SU-DHL-6 (cell line): ENCODE data around the gene OR10C1.

Experiments used
- H2AFZ ChIP-seq: fragments of 200-600 bp; sonication (generic); 2 replicates; pipeline ENCODE4 v1.6.1; 2014; ENCODE audit warnings: low read depth, mild to moderate bottlenecking, moderate library complexity, mixed read lengths, antibody characterized with exemption, low read length; ENCODE audit not compliant: severe bottlenecking
- H3F3A ChIP-seq: fragments of 200-600 bp; shearing (Covaris generic); 2 replicates; pipeline ENCODE4 v1.6.0; 2016; ENCODE audit warnings: antibody characterized with exemption, mild to moderate bottlenecking; ENCODE audit not compliant: insufficient read depth
- H3K27ac ChIP-seq: fragments of 200-600 bp; sonication (generic); 2 replicates; pipeline ENCODE4 v1.5.1; 2016; ENCODE audit warnings: low read depth, mild to moderate bottlenecking, low read length, moderate library complexity, mixed read lengths
- H3K27me3 ChIP-seq: fragments of 200-600 bp; sonication (generic), shearing (Covaris generic); 2 replicates; pipeline ENCODE4 v1.6.0; 2014; ENCODE audit warnings: mild to moderate bottlenecking, low read length
- H3K36me3 ChIP-seq: fragments of 200-600 bp; sonication (generic); 2 replicates; pipeline ENCODE4 v1.6.1; 2014; ENCODE audit warnings: mild to moderate bottlenecking, low read length, mixed read lengths
- H3K4me2 ChIP-seq: fragments of 300-600, 200-600 bp; shearing (Covaris generic), sonication (generic); 2 replicates; pipeline ENCODE4 v1.6.0; 2014; ENCODE audit warnings: low read length, low read depth, mild to moderate bottlenecking; ENCODE audit not compliant: poor library complexity, severe bottlenecking
- H3K4me3 ChIP-seq: fragments of 200-600 bp; sonication (generic); 2 replicates; pipeline ENCODE4 v1.5.1; 2014; ENCODE audit warnings: antibody characterized with exemption, low read length, mild to moderate bottlenecking, mixed read lengths; ENCODE audit not compliant: insufficient read depth, poor library complexity, severe bottlenecking
- H3K79me2 ChIP-seq: fragments of 200-600 bp; sonication (generic); 2 replicates; pipeline ENCODE4 v1.6.1; 2014; ENCODE audit warnings: mild to moderate bottlenecking, low read length, moderate library complexity; ENCODE audit not compliant: insufficient read depth
- H3K9ac ChIP-seq: fragments of 200-600 bp; sonication (generic); 2 replicates; pipeline ENCODE4 v1.7.0; 2014; ENCODE audit warnings: mild to moderate bottlenecking, low read length
- H3K9me2 ChIP-seq: fragments of 200-600 bp; sonication (generic); replicated peaks from 2 replicates; pipeline ENCODE4 v1.6.1; 2014; ENCODE audit warnings: low read length; ENCODE audit not compliant: insufficient read depth
- H3K9me3 ChIP-seq: fragments of 200-600 bp; sonication (generic); 2 replicates; pipeline ENCODE4 v1.6.1; 2014; ENCODE audit warnings: low read length, mixed read lengths; ENCODE audit not compliant: insufficient read depth
- H4K20me1 ChIP-seq: fragments of 200-600 bp; sonication (generic); 2 replicates; pipeline ENCODE4 v1.6.1; 2014; ENCODE audit warnings: low read depth, mild to moderate bottlenecking, antibody characterized with exemption, low read length, moderate library complexity, mixed read lengths
- EZH2phosphoT487 ChIP-seq: fragments of 200-600 bp; sonication (generic), shearing (Covaris generic); conservative IDR thresholded peaks from 2 replicates; pipeline ENCODE4 v1.6.1; 2018; ENCODE audit warnings: mild to moderate bottlenecking, antibody characterized with exemption, low read length, moderate library complexity, mixed read lengths
- TF ChIP-seq, protein P1 (sequence below): fragments of 200-600 bp; sonication (generic); IDR thresholded peaks from one replicate; pipeline ENCODE4 v1.5.1; 2017; ENCODE audit warnings: antibody characterized with exemption, mild to moderate bottlenecking, low read length, moderate library complexity; ENCODE audit not compliant: insufficient read depth, poor library complexity, severe bottlenecking

The OR10C1 gene

DNA sequence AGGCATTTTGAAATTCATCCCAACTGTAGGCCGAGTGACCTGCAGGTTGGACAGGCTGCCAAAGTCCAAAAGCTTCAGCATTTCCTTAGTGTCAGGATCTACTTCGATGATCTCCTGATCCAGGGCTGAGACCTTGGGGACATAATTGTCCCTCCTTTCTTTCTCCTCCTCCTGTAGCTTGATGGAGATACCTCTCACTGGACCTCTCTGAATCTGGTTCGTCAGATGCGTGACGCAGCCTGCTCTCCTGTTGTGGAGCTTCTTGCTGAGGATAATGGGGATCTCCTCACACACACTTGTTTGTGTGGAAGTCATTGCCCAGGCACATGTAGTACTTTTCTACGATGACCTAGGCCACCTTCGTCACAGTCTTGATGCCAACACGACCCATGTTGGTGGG is 50.2 kb downstream of the OR10C1 start:
- Histone ChIP-seq H2AFZ (no peak overlapping the region), H3K4me3 (no peak overlapping the region), H3K9ac (no peak overlapping the region), H3K9me3 (no peaks in the 10 kb centered on the region), H3K27ac (no peak overlapping the region), H4K20me1 (no peaks in the 10 kb centered on the region), H3K4me2 (no peak overlapping the region), H3K27me3 (no peaks in the 10 kb centered on the region), H3K79me2 (no peaks in the 10 kb centered on the region), H3K9me2 (no peaks in the 10 kb centered on the region), H3F3A (no peaks in the 10 kb centered on the region), H3K36me3 (no peaks in the 10 kb centered on the region)
- TF ChIP-seq, protein P1, sequence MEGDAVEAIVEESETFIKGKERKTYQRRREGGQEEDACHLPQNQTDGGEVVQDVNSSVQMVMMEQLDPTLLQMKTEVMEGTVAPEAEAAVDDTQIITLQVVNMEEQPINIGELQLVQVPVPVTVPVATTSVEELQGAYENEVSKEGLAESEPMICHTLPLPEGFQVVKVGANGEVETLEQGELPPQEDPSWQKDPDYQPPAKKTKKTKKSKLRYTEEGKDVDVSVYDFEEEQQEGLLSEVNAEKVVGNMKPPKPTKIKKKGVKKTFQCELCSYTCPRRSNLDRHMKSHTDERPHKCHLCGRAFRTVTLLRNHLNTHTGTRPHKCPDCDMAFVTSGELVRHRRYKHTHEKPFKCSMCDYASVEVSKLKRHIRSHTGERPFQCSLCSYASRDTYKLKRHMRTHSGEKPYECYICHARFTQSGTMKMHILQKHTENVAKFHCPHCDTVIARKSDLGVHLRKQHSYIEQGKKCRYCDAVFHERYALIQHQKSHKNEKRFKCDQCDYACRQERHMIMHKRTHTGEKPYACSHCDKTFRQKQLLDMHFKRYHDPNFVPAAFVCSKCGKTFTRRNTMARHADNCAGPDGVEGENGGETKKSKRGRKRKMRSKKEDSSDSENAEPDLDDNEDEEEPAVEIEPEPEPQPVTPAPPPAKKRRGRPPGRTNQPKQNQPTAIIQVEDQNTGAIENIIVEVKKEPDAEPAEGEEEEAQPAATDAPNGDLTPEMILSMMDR: no peak
- TF ChIP-seq EZH2phosphoT487: no peak

DNA sequence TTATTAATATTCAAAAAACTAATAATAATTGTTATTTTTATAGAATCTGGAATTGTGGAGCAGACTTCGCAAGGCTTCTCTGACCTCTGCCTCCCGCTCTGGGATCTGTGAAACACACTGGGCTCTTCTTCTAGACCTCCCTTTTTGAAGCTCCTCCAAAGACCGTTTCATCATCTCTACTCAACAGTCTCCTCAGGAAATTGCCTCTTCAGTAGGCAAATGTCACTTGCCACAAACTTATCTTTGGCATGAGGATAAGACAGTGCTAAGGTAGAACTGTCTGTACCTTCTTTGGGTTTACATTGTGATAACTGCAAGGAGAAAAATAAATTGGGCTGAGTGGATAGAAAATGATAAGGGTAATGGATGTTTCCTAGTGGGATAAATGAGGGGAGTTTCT is 50.9 kb downstream of the OR10C1 start:
- no peaks in the 10 kb centered on the region for H3K9me2 ChIP-seq
- H2AFZ ChIP-seq: no peak overlapping the region
- H3K79me2 ChIP-seq: no peaks in the 10 kb centered on the region
- H4K20me1 ChIP-seq: no peaks in the 10 kb centered on the region
- TF ChIP-seq EZH2phosphoT487: no peak
- TF ChIP-seq, protein P1: no peak
- H3K9ac ChIP-seq: no peak overlapping the region
- no peaks in the 10 kb centered on the region for H3F3A ChIP-seq
- H3K9me3 ChIP-seq: no peaks in the 10 kb centered on the region
- H3K27me3 ChIP-seq: no peaks in the 10 kb centered on the region
- H3K4me3 ChIP-seq: no peak overlapping the region
- no peak overlapping the region for H3K4me2 ChIP-seq
- H3K36me3 ChIP-seq: no peaks in the 10 kb centered on the region
- H3K27ac ChIP-seq: no peak overlapping the region

DNA sequence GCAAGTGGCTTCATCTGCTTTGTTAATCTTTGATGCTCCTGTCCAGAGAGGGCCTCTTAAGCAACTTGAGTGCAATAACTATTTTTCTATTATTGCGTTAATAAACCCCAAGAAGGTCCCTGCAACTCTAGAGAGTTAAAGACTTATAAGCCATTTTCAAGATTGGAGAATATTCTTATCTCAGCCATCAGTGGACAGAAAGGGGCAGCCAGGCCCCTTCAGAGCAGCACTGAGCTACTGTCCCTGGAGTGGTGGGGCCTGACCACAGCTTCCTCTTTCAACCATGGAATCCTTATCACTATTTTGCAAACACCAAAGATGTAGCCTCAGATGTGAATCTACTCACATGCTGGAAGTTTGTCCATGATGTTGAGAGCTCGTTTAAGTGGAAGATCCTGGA is 51.4 kb downstream of the OR10C1 start:
- Histone ChIP-seq H3K27ac (no peak overlapping the region), H3K79me2 (no peaks in the 10 kb centered on the region), H3F3A (no peaks in the 10 kb centered on the region), H4K20me1 (no peaks in the 10 kb centered on the region), H3K4me3 (no peak overlapping the region), H3K27me3 (no peaks in the 10 kb centered on the region), H3K9me2 (no peaks in the 10 kb centered on the region), H3K9me3 (no peaks in the 10 kb centered on the region), H3K4me2 (no peak overlapping the region), H2AFZ (no peak overlapping the region), H3K36me3 (no peaks in the 10 kb centered on the region), H3K9ac (no peak overlapping the region)
- TF ChIP-seq, protein P1: no peak
- TF ChIP-seq EZH2phosphoT487: no peak
